HepG2 (cell line): ENCODE results near the gene PIR. TPM values are rescaled to one million over a fixed set of nuclear protein-coding genes. Genes with fewer than 3 reads are reported as not detected.

ENCODE experiments used
- CBFB ChIP-seq: sonication (generic); formaldehyde crosslinking; IDR thresholded peaks from 2 replicates; pipeline ENCODE4 v1.4.0; 2020; ENCODE audit warnings: missing genetic modification reagents
- CBX5 ChIP-seq: sonication (generic); formaldehyde crosslinking; IDR thresholded peaks from 2 replicates; pipeline ENCODE4 v1.4.0; 2020; ENCODE audit warnings: missing genetic modification reagents, borderline replicate concordance
- DMAP1 ChIP-seq: IDR thresholded peaks from 2 replicates; pipeline ENCODE4 v1.6.1; 2016
- ELF3 ChIP-seq: IDR thresholded peaks from 2 replicates; pipeline ENCODE4 v1.6.1; 2016; ENCODE audit warnings: missing genetic modification reagents, missing compliant biosample characterization
- GATAD2A ChIP-seq: IDR thresholded peaks from 2 replicates; pipeline ENCODE4 v1.6.1; 2016
- GLI4 ChIP-seq: sonication (generic); formaldehyde crosslinking; IDR thresholded peaks from 2 replicates; pipeline ENCODE4 v1.5.1; 2020; ENCODE audit warnings: missing genetic modification reagents, mild to moderate bottlenecking, moderate library complexity, borderline replicate concordance
- ISL2 ChIP-seq: sonication (generic); formaldehyde crosslinking; IDR thresholded peaks from 2 replicates; pipeline ENCODE4 v1.5.0; 2020; ENCODE audit warnings: missing genetic modification reagents
- NFYC ChIP-seq: IDR thresholded peaks from 2 replicates; pipeline ENCODE4 v1.6.1; 2016; ENCODE audit warnings: missing genetic modification reagents, missing compliant biosample characterization
- PHF20 ChIP-seq: sonication (generic); formaldehyde crosslinking; IDR thresholded peaks from 2 replicates; pipeline ENCODE4 v1.5.0; 2020; ENCODE audit warnings: mild to moderate bottlenecking, missing genetic modification reagents
- POLR2A ChIP-seq, 2 experiments: IDR thresholded peaks; 2 replicates each; pipeline ENCODE4 v1.6.1; 2011; ENCODE audit warnings: low read depth in 2 of 2, low read length in 2 of 2, mild to moderate bottlenecking in 1 of 2, moderate library complexity in 1 of 2; ENCODE audit not compliant: insufficient read depth in 1 of 2
- ZNF143 ChIP-seq: sonication (generic); formaldehyde crosslinking; IDR thresholded peaks from 2 replicates; pipeline ENCODE4 v1.4.0; 2020; ENCODE audit warnings: missing genetic modification reagents
- ZNF337 ChIP-seq: sonication (generic); formaldehyde crosslinking; IDR thresholded peaks from 2 replicates; pipeline ENCODE4 v1.5.1; 2020; ENCODE audit warnings: missing genetic modification reagents, low read depth, mild to moderate bottlenecking, borderline replicate concordance
- ZNF343 ChIP-seq: sonication (generic); formaldehyde crosslinking; IDR thresholded peaks from 2 replicates; pipeline ENCODE4 v1.4.0; 2020; ENCODE audit warnings: mild to moderate bottlenecking, missing genetic modification reagents
- ZNF432 ChIP-seq: sonication (generic); formaldehyde crosslinking; IDR thresholded peaks from 2 replicates; pipeline ENCODE4 v1.5.0; 2020; ENCODE audit warnings: missing genetic modification reagents, mild to moderate bottlenecking, borderline replicate concordance
- ZNF550 ChIP-seq: sonication (generic); formaldehyde crosslinking; IDR thresholded peaks from 2 replicates; pipeline ENCODE4 v1.4.0; 2020; ENCODE audit warnings: mild to moderate bottlenecking, missing genetic modification reagents, borderline replicate concordance
- ZNF570 ChIP-seq: sonication (generic); formaldehyde crosslinking; IDR thresholded peaks from 2 replicates; pipeline ENCODE4 v1.4.0; 2020; ENCODE audit warnings: mild to moderate bottlenecking, missing genetic modification reagents, borderline replicate concordance
- ZNF589 ChIP-seq: sonication (generic); formaldehyde crosslinking; conservative IDR thresholded peaks from 2 replicates; pipeline ENCODE4 v1.8.0; 2022; ENCODE audit warnings: mild to moderate bottlenecking, moderate library complexity, missing genetic modification reagents
- ZNF768 ChIP-seq: sonication (generic); formaldehyde crosslinking; IDR thresholded peaks from 2 replicates; pipeline ENCODE4 v1.4.0; 2020; ENCODE audit warnings: missing genetic modification reagents
- polyA plus RNA-seq, 8 experiments: library from polyadenylated mRNA; depleted of rRNA in 3 of 8; stranded (reverse) in 7 of 8; unstranded in 1 of 8; fragments of >200 nt; fragmentation: Illumina TruSeq in 4 of 8; extraction: Trizol in 4 of 8; gene quantifications; 2 replicates each; pipeline versions ENCODE4 v1.2.1 to v1.2.3, GENCODE V29; 2011 to 2016; ENCODE audit warnings: low read depth in 4 of 8, missing spikeins in 1 of 8, mixed read lengths in 1 of 8; ENCODE audit not compliant: insufficient read depth in 1 of 8
- total RNA-seq, 5 experiments: library from RNA; depleted of rRNA; stranded (reverse); fragments of >200 nt; fragmentation: Illumina TruSeq; extraction: Trizol; gene quantifications; 2 replicates each; pipeline ENCODE4 v1.2.3, GENCODE V29; 2016; ENCODE audit warnings: low read depth in 1 of 5
- TF ChIP-seq, protein P1 (sequence below): sonication (generic); formaldehyde crosslinking; IDR thresholded peaks from 2 replicates; pipeline ENCODE4 v1.4.0; 2020; ENCODE audit warnings: missing genetic modification reagents, borderline replicate concordance
- TF ChIP-seq, protein P2 (sequence below): sonication (generic); formaldehyde crosslinking; IDR thresholded peaks from 2 replicates; pipeline ENCODE4 v1.5.0; 2020; ENCODE audit warnings: mild to moderate bottlenecking, missing genetic modification reagents, borderline replicate concordance
- TF ChIP-seq, protein P3 (sequence below): sonication (generic); formaldehyde crosslinking; IDR thresholded peaks from 2 replicates; pipeline ENCODE4 v1.9.0; 2021; ENCODE audit warnings: missing genetic modification reagents, mild to moderate bottlenecking, borderline replicate concordance

The PIR gene
- total and polyA plus RNA-seq, 2 of the 13 experiments (the other 11 are each of a cell fraction or from before 2014, with no cell fraction given) = 12.2 to 38.0 TPM

DNA sequence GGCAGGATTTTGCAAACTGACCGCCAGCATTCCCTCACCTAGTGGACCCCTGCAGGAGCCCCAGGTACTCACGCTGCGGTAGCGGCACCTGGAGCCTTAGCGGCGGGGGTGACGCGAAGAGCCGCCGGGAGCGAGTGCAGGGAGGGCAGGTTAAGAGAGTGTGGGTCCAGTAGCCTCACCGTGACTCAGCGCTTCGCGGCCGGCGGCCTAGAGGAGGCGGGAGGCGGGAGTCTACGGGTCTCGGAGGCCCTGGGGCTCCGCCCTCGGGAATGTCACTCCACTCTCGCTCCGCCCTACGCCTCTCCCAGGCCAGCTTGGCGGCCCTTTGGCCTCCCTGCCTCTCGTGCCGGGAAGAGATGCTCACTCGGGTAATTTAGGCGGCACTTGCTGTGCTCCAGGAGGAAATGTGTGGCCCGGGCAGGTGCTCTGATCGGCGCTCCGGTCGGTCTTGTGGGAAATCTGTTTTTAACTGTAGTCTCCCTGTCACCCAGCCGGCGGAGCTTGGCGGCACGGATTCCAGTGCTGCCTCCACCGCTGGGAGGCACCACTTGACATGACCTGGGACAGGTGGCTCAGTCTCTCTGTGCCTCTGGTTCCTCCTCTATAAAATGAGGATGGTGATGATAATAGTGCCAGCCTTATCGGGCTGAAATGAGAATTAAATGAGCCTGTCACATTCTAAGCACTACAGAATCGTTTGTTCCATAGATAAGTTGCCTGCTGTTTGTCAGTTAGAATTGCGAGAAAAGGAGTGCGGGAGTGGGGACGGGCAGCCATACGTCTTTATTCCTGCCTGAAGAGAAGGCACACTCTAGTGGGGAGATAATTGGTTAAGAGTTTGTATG, at the start of gene PIR (continued):
- TF ChIP-seq, protein P1, sequence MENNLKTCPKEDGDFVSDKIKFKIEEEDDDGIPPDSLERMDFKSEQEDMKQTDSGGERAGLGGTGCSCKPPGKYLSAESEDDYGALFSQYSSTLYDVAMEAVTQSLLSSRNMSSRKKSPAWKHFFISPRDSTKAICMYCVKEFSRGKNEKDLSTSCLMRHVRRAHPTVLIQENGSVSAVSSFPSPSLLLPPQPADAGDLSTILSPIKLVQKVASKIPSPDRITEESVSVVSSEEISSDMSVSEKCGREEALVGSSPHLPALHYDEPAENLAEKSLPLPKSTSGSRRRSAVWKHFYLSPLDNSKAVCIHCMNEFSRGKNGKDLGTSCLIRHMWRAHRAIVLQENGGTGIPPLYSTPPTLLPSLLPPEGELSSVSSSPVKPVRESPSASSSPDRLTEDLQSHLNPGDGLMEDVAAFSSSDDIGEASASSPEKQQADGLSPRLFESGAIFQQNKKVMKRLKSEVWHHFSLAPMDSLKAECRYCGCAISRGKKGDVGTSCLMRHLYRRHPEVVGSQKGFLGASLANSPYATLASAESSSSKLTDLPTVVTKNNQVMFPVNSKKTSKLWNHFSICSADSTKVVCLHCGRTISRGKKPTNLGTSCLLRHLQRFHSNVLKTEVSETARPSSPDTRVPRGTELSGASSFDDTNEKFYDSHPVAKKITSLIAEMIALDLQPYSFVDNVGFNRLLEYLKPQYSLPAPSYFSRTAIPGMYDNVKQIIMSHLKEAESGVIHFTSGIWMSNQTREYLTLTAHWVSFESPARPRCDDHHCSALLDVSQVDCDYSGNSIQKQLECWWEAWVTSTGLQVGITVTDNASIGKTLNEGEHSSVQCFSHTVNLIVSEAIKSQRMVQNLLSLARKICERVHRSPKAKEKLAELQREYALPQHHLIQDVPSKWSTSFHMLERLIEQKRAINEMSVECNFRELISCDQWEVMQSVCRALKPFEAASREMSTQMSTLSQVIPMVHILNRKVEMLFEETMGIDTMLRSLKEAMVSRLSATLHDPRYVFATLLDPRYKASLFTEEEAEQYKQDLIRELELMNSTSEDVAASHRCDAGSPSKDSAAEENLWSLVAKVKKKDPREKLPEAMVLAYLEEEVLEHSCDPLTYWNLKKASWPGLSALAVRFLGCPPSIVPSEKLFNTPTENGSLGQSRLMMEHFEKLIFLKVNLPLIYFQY (CRISPR knock-in tag) = no peak
- TF ChIP-seq ZNF570 (CRISPR knock-in tag) = no peak
- peak; percentile 53; the same call in 1 of the 2 replicates for TF ChIP-seq ZNF768
- TF ChIP-seq DMAP1 (CRISPR knock-in tag) = no peak; the same call in 1 of the 2 replicates
- no peak for TF ChIP-seq NFYC (CRISPR knock-in tag)
- TF ChIP-seq GATAD2A (CRISPR knock-in tag) = no peak
- peak; percentile 51 to 65 for TF ChIP-seq POLR2A (IDR thresholded peaks at IDR 0.05; ENCODE audit: insufficient read depth in 1 of 2, low read depth in 2 of 2, low read length in 2 of 2)
- 0 out of 2 replicates have a peak, but pooled peaks have one; percentile 38 for TF ChIP-seq ZNF343 (CRISPR knock-in tag)
- no peak; the same call in 1 of the 2 replicates for TF ChIP-seq ZNF143 (CRISPR knock-in tag)
- no peak for TF ChIP-seq CBX5 (CRISPR knock-in tag)
- TF ChIP-seq GLI4 (CRISPR knock-in tag) = no peak
- TF ChIP-seq ELF3 (CRISPR knock-in tag) = no peak
- no peak for TF ChIP-seq ZNF432 (CRISPR knock-in tag)
- TF ChIP-seq PHF20 = no peak
- no peak for TF ChIP-seq ZNF589 (CRISPR knock-in tag)
- TF ChIP-seq ZNF550 = no peak
- TF ChIP-seq ISL2 (CRISPR knock-in tag) = 0 out of 2 replicates have a peak, but pooled peaks have one; percentile 19
- no peak for TF ChIP-seq ZNF337 (CRISPR knock-in tag)
- TF ChIP-seq CBFB (CRISPR knock-in tag) = no peak
- TF ChIP-seq, protein P2, sequence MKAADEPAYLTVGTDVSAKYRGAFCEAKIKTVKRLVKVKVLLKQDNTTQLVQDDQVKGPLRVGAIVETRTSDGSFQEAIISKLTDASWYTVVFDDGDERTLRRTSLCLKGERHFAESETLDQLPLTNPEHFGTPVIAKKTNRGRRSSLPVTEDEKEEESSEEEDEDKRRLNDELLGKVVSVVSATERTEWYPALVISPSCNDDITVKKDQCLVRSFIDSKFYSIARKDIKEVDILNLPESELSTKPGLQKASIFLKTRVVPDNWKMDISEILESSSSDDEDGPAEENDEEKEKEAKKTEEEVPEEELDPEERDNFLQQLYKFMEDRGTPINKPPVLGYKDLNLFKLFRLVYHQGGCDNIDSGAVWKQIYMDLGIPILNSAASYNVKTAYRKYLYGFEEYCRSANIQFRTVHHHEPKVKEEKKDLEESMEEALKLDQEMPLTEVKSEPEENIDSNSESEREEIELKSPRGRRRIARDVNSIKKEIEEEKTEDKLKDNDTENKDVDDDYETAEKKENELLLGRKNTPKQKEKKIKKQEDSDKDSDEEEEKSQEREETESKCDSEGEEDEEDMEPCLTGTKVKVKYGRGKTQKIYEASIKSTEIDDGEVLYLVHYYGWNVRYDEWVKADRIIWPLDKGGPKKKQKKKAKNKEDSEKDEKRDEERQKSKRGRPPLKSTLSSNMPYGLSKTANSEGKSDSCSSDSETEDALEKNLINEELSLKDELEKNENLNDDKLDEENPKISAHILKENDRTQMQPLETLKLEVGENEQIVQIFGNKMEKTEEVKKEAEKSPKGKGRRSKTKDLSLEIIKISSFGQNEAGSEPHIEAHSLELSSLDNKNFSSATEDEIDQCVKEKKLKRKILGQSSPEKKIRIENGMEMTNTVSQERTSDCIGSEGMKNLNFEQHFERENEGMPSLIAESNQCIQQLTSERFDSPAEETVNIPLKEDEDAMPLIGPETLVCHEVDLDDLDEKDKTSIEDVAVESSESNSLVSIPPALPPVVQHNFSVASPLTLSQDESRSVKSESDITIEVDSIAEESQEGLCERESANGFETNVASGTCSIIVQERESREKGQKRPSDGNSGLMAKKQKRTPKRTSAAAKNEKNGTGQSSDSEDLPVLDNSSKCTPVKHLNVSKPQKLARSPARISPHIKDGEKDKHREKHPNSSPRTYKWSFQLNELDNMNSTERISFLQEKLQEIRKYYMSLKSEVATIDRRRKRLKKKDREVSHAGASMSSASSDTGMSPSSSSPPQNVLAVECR (CRISPR knock-in tag) = peak; percentile 54; the same call in 1 of the 2 replicates
- TF ChIP-seq, protein P3, sequence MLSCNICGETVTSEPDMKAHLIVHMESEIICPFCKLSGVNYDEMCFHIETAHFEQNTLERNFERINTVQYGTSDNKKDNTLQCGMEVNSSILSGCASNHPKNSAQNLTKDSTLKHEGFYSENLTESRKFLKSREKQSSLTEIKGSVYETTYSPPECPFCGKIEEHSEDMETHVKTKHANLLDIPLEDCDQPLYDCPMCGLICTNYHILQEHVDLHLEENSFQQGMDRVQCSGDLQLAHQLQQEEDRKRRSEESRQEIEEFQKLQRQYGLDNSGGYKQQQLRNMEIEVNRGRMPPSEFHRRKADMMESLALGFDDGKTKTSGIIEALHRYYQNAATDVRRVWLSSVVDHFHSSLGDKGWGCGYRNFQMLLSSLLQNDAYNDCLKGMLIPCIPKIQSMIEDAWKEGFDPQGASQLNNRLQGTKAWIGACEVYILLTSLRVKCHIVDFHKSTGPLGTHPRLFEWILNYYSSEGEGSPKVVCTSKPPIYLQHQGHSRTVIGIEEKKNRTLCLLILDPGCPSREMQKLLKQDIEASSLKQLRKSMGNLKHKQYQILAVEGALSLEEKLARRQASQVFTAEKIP (CRISPR knock-in tag) = no peak
